ENCODE data around the gene FGG. TPM values are rescaled to one million over a fixed set of nuclear protein-coding genes. Genes with fewer than 3 reads are reported as not detected.

Gene FGG
- total RNA-seq, 2 experiments from 2014 or later: not detected

DNA sequence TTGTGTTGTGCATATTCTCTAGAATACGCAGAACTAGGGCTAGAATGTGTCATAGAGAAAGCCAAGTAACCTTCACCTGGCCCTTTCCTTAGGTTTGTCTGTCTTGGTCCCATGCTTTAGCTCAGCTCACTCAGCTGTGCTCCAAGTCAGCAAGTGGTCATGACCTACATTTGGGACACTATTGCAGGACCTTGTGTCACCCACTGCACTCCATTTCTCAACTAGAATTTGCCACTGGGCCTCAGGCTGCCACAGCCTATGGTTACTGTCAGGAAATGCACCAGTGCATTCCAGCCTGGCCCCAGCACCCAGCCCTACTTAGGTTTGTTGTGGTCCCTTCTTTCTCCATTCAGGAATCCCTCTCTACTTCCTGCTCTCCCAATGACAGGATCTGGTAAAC, 7.7 kb upstream of the FGG start:
- DNase-seq (no peak), ATAC-seq (no peak)
- Mint-ChIP-seq H3K4me3 (no peak overlapping the region), H3K27ac (no peak overlapping the region), H3K27me3 (peaks cover 5% of the 10 kb centered on the region), H3K9me3 (no peaks in the 10 kb centered on the region), H3K4me1 (ENCODE audit: low read depth) (peaks cover 7% of the 10 kb centered on the region), H3K36me3 (ENCODE audit: low read depth) (no peaks in the 10 kb centered on the region)
- ChIA-PET POLR2A (no interaction called here), CTCF (interaction anchor here (1.1 to 10.8 kb wide), 7 partner anchors 10 to 69 kb away, joined by 3 to 209 read pairs (median 6); partner anchors contain the start of gene PLRG1)
- intact Hi-C loops (cut with micrococcal nuclease): no loop called here
- TF ChIP-seq, protein P1, sequence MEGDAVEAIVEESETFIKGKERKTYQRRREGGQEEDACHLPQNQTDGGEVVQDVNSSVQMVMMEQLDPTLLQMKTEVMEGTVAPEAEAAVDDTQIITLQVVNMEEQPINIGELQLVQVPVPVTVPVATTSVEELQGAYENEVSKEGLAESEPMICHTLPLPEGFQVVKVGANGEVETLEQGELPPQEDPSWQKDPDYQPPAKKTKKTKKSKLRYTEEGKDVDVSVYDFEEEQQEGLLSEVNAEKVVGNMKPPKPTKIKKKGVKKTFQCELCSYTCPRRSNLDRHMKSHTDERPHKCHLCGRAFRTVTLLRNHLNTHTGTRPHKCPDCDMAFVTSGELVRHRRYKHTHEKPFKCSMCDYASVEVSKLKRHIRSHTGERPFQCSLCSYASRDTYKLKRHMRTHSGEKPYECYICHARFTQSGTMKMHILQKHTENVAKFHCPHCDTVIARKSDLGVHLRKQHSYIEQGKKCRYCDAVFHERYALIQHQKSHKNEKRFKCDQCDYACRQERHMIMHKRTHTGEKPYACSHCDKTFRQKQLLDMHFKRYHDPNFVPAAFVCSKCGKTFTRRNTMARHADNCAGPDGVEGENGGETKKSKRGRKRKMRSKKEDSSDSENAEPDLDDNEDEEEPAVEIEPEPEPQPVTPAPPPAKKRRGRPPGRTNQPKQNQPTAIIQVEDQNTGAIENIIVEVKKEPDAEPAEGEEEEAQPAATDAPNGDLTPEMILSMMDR (IDR thresholded peaks at IDR 0.05): no peak

DNA sequence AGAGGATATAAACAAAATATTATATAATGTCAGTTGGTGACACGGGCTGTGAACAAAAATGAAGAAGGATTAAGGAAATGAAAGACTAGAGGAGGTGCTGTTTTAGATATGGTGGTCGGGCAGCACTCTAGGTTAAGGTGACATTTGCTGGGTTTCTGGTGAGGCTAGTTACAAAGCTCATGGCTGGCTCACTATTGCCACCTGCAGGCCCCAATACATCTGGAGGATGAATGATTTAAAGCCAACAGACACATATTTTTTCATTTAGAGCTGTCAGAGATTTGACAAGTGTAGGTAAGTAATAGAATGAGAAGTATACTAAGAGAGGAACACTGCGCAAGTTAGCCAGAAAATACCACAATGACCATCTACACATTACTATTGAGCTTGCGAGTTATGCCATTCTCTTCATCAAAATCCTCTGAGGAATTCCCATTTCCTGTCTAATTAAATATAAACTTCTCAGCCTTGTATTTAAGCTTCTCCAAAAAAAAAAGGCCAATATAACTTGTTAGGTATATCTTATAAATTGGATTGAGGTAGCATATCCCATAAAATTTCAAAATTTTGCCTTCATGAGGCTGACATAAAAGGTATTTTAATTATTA, 6.4 kb upstream of the FGG start:
- no peaks in the 10 kb centered on the region for H3K36me3 Mint-ChIP-seq (ENCODE audit: low read depth)
- ATAC-seq (peak; percentile 81), DNase-seq (peak; percentile 86)
- intact Hi-C loops (cut with micrococcal nuclease): loop anchor here (2.0 kb wide), 2 partner anchors 60 to 68 kb away; partner anchors contain the start of gene PLRG1
- TF ChIP-seq, protein P1 (IDR thresholded peaks at IDR 0.05): peak; percentile 56
- no peak overlapping the region for H3K27ac Mint-ChIP-seq
- H3K27me3 Mint-ChIP-seq: peaks cover 4% of the 10 kb centered on the region
- H3K4me3 Mint-ChIP-seq: no peak overlapping the region
- H3K9me3 Mint-ChIP-seq: no peaks in the 10 kb centered on the region
- ChIA-PET POLR2A (interaction anchor here (1.0 kb wide), 1 partner anchor 69 kb away, joined by 4 read pairs; the partner anchor contains the start of gene PLRG1), CTCF (interaction anchor here (0.8 to 10.8 kb wide), 17 partner anchors 8 to 290 kb away, joined by 3 to 209 read pairs (median 5); partner anchors contain the start of genes FGB and PLRG1)
- H3K4me1 Mint-ChIP-seq (ENCODE audit: low read depth): peaks cover 7% of the 10 kb centered on the region

DNA sequence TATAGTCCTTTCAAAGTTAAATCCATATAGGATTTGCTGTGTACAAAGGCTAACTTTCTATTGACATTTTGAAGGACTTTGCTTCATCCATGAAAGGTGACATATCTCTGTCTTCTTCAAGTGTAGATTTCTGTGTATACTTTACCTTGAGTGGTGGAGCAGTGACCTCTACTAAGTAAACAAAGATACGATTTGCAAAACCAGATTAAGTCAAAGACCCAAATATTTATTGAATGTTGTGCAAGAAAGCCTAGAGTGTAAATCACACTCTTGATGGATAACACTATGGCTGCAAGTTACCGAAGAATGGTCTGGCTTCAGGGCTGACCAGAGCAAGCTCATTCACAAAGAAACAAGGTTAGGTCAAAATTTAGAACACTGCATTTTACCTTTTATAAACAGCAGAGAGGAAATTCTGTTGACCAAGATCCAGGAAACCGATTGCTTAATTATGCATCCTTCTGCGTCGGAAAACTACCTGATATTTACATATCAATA, 5.4 kb upstream of the FGG start:
- peaks cover 4% of the 10 kb centered on the region for H3K27me3 Mint-ChIP-seq
- H3K4me3 Mint-ChIP-seq: no peak overlapping the region
- DNase-seq (no peak), ATAC-seq (no peak)
- intact Hi-C loops (cut with micrococcal nuclease): loop anchor here (2.0 kb wide), 2 partner anchors 59 to 67 kb away; partner anchors contain the start of gene PLRG1
- POLR2A ChIA-PET: no interaction called here
- TF ChIP-seq, protein P1 (IDR thresholded peaks at IDR 0.05): no peak
- H3K27ac Mint-ChIP-seq: no peak overlapping the region
- H3K9me3 Mint-ChIP-seq: no peaks in the 10 kb centered on the region
- CTCF ChIA-PET: interaction anchor here (0.7 to 10.8 kb wide), 10 partner anchors 9 to 111 kb away, joined by 3 to 209 read pairs (median 4); partner anchors contain the start of gene PLRG1
- H3K4me1 Mint-ChIP-seq (ENCODE audit: low read depth): peaks cover 7% of the 10 kb centered on the region
- H3K36me3 Mint-ChIP-seq (ENCODE audit: low read depth): no peaks in the 10 kb centered on the region

DNA sequence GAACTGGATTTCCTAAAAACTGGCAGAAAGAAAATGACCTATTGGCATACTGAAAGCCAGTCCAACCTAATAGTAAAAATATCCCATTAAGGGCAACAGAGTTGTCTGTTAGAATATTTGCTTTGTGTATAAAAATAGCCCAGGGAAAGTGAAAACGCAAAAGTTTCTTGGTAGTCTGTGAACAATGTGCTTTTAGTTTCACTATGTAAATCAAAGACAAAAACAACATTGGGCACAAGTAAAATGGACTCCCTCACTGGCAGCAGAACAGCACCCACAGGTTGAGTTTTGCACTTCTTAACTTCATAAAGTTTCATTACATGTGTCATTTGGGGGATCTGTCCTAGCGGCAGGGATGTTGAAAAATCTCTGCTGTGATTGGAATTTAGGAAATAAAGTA, 4.3 kb upstream of the FGG start:
- Mint-ChIP-seq H3K4me1 (ENCODE audit: low read depth) (peaks cover 7% of the 10 kb centered on the region), H3K9me3 (no peaks in the 10 kb centered on the region), H3K4me3 (no peak overlapping the region), H3K27ac (no peak overlapping the region), H3K36me3 (ENCODE audit: low read depth) (no peaks in the 10 kb centered on the region), H3K27me3 (peaks cover 5% of the 10 kb centered on the region)
- no peak for DNase-seq
- ChIA-PET CTCF (interaction anchor here (0.9 to 2.3 kb wide), 3 partner anchors 58 to 66 kb away, joined by 3 to 7 read pairs (median 4); partner anchors contain the start of gene PLRG1), POLR2A (no interaction called here)
- intact Hi-C loops (cut with micrococcal nuclease): no loop called here
- ATAC-seq: peak; percentile 53
- TF ChIP-seq, protein P1 (IDR thresholded peaks at IDR 0.05): no peak

DNA sequence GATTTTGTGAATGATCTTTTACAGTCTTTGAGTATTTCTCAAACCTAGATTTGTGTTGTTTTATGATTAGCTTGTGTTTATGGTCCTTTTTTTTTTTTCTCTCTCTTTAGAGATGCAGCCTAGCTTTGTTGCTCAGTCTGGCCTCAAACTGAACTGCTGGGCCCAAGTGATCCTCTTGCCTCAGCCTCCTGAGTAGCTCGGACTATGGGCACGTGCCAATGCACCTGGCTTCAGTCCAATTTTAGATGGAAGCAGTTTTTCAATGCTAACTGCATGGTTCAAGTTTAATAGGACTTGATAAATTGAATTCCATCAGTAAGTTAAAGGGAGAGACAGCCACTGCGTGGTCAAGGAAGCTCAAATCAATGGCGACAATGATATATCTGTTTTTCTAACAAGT, 3.8 kb upstream of the FGG start:
- Mint-ChIP-seq H3K4me1 (ENCODE audit: low read depth) (peaks cover 7% of the 10 kb centered on the region), H3K4me3 (no peak overlapping the region), H3K36me3 (ENCODE audit: low read depth) (no peaks in the 10 kb centered on the region), H3K27me3 (peaks cover 5% of the 10 kb centered on the region), H3K9me3 (no peaks in the 10 kb centered on the region), H3K27ac (no peak overlapping the region)
- ATAC-seq (no peak), DNase-seq (no peak)
- intact Hi-C loops (cut with micrococcal nuclease): no loop called here
- TF ChIP-seq, protein P1 (IDR thresholded peaks at IDR 0.05): no peak
- ChIA-PET CTCF (interaction anchor here (0.9 to 2.3 kb wide), 3 partner anchors 57 to 66 kb away, joined by 3 to 7 read pairs (median 4); partner anchors contain the start of gene PLRG1), POLR2A (no interaction called here)

Measured in activated CD8-positive, alpha-beta T cell treated with anti-CD3 and anti-CD28 coated beads for 36 hours (primary cell).